ENCODE measurements around the gene MAML3. TPM values are rescaled to one million over a fixed set of nuclear protein-coding genes. Genes with fewer than 3 reads are reported as not detected.

Gene MAML3
- total RNA-seq, 1 donor from 2014 or later, result 18.7 TPM

DNA sequence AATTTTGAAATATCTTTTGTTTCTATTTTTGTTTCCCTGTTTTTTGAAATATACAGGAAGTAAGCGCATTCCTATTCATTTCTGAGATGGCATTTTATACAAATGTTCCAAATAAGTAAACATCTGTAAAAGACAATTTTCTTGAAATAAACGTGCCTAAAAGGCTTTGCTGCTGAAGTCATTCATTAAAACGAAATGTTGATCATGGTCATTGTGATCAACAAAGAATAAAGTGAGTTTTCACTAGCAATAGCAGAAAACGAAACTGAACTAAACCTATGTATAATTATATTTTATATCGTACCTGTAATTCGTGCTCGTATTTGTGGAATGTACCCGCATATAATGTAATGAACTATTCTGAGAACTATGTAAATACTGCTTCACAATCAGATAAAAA lies 267.2 kb downstream of the MAML3 start:
- DNase-seq (ENCODE audit: extremely low read depth, low read depth, low spot score), result no peak

DNA sequence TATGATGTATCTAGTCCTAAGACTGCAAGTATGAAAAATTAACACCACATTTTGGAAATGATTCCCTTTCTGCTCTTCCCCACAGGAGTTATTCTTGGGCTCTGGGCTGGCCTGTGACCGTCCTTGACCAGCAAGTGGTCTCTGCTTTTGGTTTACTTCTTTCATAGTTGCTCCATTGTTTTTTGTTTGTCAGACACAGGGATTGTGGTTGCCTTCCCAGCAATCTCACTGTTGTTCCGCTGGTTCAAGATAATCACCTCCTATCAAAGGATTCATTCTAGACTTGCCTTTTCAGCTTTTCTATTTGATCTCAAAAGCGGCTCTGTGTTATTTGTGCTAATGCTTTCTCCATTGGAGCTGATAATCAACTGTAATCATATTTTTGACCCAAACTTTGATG lies 269.5 kb downstream of the MAML3 start:
- DNase-seq (ENCODE audit: extremely low read depth, low read depth, low spot score), result no peak

DNA sequence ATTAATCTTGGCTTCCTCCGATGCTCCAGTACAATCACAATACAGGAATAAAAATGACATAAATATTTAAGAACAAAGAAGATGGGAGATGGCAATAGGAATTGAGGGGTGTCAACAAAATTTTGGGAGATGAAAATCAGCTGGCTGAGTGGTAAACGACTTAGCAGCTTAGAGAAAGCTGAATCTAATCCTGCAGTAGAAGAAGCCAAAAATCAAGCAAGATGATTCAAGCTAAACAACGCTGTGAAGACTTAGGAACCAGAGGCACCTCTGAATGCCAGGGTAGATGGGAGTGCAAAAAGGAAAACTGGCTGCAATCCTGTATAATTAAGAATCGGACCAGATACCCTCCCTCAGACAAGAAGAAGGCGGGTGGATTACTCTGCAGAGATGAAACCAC lies 273.1 kb downstream of the MAML3 start:
- no peak for DNase-seq (ENCODE audit: extremely low read depth, low read depth, low spot score)

DNA sequence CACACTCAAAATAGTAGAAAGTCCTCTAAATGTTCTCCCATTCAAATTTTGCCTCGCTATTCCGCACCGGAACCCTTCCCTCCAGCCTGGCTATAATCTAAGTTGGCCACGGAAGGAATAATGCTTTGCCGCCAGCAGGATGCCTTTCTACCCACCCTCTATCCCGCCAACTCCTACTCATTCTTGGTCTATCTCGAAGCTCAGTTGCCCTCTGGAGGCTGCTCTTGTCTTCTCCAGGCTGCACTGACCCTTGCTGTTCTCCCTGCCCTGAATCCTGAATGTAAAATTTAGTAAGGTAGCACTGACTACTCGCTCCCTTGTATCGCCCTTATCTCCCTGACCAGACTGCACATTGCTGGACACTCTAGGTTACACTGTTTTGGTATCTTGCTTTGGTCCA lies 275.9 kb downstream of the MAML3 start:
- DNase-seq (ENCODE audit: extremely low read depth, low read depth, low spot score), result no peak

DNA sequence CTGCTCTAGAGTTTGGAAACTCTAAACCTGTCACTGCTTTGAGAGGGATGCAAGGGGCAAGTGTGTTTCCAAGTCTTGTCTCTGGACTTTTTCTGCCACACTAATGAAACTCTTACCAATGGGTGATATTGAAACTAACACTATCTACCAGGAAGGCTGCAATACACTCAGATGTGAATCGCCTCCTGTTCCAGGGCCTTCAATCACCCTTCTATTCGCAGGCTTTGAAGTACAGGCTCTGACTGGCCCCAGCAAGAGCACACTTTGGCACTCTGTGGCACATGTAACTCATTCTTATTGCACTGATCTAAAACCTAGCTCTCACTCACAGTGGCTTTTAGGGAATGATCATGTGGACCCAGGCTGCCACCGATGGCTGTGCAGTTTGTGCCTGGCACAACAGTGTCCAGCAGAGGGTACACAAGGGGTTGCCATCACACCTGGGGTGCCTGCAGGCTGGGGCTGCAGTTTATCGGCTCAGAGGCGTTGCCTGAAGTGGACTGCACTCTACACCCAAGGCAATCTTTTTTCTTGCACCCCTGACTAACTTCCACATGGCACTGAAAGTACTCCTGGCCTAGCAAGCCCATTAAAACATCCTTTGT lies 277.5 kb downstream of the MAML3 start:
- no peak for DNase-seq (ENCODE audit: extremely low read depth, low read depth, low spot score)

DNA sequence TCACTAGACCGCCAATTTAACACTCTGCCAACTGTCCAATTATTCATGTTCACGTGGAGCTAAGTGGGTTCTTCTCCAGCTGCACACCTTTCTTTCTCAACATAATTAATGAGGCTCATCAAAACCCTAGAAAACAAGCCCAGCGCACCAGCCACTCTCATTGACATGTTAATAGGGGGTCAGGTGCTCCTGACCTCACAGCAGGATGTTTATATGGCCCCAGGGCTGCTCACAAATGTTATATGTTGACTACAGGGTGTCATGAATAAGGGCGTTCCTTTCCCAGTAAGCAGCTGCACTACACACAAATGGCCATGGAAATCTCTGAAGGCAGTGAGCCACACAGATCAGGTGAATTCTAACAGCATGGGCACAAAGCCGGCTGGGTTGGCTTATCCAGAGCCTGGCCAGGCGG lies 278.6 kb downstream of the MAML3 start:
- DNase-seq (ENCODE audit: extremely low read depth, low read depth, low spot score), result no peak

DNA sequence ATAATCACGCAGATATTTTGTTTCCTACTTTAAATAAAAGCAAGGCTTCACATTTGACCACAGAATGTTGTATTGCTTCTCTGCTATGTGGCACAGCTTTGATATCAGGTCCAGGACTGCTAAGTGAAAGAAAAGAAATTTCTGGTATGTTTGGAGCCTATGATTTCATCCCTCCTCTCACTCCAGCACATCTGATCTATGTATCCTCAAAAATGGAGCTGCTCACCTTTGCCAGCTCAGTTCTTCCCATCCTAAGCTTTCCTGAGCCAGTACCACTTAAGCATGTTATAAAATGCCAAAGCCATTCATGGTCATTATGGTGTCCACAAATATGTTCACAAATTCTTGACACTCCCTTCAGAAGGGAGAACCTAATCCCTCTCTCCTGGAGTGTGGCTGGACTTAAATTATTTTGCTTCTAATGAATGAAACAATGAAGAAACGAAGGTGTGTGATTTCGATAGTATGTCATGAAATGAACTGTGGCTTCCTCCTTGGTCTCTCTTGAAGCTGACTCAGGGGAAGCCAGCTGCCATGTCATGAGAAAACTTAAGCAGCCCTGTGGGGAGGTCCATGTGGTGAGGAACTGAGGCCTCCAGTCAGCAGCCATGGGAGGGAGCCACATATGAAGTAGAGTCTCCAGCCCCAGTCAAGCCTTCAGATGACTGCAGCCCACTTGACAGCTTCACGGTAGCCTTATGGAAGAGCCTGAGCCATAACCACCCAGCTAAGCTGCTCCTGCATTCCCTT lies 280.7 kb downstream of the MAML3 start:
- DNase-seq (ENCODE audit: extremely low read depth, low read depth, low spot score), result no peak

DNA sequence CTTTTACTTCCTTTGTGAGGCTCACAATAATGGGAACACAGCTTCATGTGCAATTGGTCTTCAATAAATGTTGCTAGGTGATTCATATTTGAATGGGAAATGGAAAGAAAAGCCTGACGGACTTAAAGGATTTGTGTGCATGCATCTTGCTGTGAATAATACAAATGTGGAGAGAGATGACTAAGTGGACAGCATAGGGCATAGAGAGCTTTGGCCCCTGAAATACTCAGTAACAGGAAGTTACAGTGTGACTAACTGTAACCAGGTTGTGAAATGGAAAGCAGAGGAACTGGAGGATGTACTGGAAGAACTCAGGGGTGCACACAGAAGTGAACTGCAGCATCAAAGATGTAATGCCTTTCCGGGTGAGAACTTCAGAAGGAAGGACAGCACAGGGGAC lies 281.7 kb downstream of the MAML3 start:
- peak; percentile 88 for DNase-seq (ENCODE audit: extremely low read depth, low read depth, low spot score)

DNA sequence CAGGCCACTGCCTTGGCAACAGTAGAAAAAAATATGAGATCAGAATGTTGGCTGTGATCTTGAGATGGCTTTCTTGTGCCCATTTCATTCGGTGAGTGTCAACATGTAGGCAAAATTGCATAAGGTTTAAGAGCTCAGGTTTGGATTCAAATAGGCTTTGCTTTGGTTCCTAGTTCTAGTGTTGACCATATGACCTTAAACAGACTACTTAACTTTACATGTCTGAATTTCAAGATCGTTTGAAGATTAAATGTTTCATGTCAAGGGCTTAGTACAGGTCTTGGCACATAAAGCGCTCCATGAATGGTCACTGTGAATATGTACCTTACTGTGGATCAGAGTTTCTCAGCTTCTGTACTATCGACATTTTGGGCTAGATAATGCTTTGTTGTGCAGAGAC lies 284.2 kb downstream of the MAML3 start:
- no peak for DNase-seq (ENCODE audit: extremely low read depth, low read depth, low spot score)

DNA sequence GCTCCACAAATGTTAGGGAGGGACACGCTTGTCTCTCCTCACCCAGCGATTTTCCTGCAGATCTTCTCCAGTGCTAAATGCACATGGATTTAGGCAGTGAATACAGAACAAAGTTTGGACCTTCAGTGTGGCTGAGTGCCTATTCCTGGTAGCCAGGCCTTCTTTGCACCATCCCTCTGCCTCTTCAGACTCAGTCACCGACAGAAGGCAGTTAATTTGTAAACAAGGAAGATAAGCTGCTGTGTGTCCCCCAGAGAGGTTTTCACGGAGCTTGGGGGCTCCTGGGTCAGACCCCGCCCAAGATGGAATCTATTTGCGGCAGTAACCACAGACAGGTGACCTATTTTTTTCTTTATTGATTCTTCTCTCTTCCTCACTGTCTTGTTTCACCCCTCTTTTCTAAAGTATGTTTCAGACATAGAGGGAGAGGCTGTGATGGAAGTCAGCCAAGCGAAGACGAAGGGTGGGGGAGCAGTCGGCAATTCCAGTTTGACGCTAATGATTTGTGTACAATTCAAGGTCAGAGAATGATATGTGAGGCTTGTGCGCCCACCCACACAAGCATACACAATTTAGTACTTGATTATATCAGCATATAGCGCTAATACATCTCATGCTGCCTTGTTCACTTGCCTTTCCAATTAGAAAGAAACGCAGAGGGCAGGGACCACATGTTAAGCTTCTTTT lies 287.6 kb downstream of the MAML3 start:
- DNase-seq (ENCODE audit: extremely low read depth, low read depth, low spot score), result no peak

DNA sequence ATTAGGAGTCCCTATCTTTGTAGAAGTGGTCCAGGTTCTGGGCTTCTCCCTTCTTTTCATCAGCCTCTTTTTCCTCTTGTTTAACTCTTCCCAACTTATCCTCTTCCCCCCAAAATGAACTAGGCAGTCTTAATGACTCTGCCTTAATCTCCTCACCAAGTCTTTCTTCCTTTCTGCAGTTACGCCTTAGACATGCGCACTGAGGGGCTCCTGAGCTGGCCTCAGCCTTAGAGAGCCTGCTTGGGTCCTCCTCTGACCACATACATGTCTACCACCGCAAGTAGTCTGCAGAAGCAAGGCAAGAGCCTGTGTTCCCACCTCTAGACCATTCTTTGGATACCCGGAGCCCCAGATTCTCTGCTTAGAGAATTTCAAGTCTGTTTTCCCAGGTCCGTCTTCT lies 288.4 kb downstream of the MAML3 start:
- no peak for DNase-seq (ENCODE audit: extremely low read depth, low read depth, low spot score)

DNA sequence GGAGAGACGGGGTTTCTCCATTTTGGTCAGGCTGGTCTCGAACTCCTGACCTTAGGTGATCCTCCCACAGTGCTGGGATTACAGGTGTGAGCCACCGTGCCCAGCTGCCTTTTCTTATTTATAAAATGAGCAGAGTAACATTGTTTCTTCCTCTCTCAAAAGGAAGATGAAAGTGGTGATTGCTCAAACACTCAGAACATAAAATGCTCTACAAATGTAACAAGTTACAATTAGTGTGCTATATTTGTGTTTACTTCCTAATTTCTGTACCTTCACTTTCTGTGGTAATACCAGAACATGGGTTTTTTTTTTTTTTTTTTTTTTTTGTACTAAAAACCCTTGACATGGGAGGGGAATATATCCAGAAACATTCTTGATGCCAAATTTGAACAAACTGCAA lies 290.5 kb downstream of the MAML3 start:
- no peak for DNase-seq (ENCODE audit: extremely low read depth, low read depth, low spot score)

DNA sequence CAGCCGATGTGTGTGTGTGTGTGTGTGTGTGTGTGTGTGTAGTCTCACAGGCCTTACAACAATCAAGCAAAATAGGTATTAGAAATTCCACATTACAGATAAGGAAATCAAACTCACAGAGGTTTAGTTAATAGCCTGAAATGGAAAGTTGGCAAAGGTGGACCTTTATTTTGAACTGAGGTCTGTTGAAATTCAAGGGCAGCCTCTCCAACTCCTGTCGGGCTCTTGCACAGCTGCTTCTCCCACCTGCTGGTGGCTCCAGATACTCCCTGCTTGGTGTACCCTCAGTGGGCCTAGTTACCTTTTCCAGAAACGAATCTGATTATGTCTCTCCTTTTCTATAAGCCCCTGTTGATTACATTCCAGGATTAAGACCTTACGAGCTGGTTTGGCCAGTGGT lies 292.5 kb downstream of the MAML3 start:
- no peak for DNase-seq (ENCODE audit: extremely low read depth, low read depth, low spot score)

DNA sequence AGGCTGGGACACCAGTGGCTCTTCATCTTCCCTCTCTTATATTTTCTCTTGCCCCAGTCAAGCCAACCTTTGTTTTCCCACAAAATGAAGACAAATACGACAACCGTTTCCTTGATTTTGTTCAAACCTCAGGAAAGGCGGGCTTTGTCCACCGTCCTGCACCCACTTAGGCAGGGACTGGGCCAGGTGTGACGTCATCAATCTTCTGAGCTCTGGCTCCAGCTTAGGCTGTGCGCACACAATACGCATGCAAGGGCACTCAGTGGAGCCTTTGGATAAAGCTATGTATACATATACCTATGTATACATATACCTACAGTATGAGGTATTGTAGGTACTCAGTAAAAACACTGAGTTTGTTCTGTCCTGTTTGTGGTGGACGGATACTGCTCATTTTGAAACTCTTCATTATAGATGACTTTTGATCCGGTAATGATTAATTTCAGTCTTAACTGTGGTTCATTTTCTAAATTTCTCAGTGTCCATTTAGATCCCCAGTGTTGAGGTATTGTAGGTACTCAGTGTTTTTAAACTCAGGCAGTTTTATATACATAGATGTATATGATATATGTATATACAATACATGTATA lies 293.5 kb downstream of the MAML3 start:
- DNase-seq (ENCODE audit: extremely low read depth, low read depth, low spot score), result no peak

DNA sequence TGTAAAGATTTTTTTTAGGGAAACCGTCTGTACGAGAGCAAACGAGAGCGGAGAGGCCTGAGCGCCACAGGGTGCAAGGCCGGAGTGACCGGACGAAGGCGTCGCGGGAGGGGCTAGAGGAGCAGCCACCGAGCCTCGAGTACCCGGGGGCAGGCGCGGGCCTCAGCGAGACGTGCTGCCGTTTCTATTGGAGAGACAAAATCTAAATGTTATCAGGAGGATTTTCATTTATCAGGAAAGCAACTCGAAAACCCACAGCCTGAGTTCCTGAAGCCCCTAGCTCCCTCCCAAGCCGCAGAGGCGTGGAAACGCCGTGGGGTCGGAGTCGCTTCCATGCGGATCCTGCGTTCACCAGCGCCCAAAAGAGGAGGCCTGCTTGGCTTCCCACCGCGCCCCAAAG lies 294.1 kb downstream of the MAML3 start:
- no peak for DNase-seq (ENCODE audit: extremely low read depth, low read depth, low spot score)

DNA sequence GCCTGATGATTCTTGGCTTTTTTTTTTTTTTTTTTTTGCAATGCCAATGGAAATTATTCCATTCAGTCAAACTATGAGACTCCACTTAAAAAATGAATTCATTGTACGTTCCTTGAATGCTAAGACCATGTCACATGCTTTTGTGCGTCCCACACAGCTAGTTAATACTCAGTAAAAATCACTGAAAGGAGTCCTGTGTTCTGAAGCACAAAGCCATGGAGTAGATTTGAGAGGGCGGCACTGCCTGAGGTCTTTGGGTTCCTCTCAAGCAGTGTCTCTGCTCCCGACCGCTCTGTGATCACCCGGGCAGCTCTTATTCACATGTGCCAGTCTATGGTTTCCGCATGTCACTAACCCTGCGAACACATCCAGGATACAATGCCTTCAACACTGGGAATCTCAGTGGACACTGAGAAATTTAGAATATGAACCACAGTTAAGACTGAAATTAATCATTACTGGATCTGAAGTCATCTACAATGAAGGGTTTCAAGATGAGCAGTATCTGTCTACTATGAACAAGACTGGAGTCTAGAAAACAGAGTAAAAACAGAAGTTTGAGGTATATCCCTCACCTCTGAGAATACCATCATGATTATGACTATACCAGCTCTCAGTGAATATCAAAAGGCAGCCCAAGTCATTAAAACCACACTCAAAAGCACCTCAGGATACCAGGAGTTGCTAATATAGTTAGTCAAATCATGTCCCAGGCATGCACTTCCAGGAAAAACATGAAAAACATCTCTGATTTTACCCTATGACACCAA lies 295.4 kb downstream of the MAML3 start:
- no peak for DNase-seq (ENCODE audit: extremely low read depth, low read depth, low spot score)

DNA sequence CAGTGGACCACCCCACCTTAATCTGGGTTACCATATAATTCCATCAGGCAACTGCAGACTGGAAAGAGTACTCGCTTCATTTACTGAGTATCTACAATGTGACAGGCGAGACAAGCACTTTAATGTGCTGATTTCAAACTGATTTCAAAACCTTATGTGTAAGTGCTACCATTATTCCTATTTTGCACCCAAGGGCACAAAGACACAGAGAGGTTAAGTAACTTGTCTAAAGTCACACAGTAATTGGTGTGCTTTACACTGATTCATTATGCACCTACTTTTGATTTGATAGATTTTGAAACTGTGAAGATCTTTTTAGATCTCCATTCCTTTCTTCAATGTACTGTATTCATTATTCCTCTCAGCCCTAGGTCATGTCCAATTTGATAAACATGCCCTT lies 296.0 kb downstream of the MAML3 start:
- DNase-seq (ENCODE audit: extremely low read depth, low read depth, low spot score), result no peak

DNA sequence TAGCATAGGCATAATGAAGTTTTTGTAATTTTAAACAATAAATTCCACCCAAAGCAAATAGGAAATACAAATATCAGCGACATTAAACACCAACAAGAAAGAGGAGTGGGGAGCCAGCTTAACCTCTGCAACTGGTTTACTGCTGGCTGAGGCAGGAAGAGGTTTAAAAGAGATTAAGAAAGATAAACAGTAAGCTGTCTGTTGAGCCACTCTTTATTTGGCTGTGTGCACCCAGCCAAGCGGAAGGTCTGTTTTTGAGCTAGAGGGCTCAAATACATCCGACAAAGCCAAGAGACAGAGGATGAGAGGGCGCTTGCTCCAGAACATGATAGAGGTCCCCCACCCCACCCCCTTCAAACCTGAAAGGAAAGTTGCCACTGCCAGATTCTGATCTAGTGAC lies 297.0 kb downstream of the MAML3 start:
- DNase-seq (ENCODE audit: extremely low read depth, low read depth, low spot score), result no peak

DNA sequence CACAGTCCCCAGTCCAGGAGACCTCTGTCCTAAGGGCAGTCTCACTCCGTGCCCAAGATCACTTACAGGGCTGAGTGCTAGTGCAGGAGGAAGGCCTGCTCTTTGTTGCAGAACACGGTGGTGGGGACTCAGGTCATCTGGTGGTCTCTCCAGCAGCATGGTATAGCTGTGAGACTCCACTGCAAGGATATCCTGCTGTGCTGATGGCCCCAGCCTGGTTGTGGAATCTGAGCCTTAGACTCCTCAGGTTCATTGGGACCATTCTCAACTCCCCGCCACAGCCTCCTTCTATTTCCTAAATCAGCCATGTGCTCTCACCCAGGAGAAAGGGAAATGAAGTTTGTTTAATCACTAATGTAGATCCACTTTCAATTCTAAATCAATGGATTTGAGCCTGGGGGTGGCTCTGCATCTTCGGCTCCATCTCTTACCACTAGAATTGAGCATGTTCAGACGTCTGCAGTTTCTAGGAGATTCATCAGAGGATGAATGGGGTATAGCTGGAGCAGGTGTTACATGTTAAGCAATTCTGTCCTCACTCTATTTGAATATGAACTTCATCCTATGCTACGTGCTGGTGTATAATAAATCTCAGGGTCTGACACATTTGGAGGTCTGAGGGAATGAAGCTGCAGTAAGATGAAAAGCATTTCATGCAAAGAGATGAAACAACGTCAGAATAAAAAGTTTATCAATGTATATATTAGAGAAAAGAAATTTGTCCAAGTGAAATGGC lies 299.1 kb downstream of the MAML3 start:
- no peak for DNase-seq (ENCODE audit: extremely low read depth, low read depth, low spot score)

DNA sequence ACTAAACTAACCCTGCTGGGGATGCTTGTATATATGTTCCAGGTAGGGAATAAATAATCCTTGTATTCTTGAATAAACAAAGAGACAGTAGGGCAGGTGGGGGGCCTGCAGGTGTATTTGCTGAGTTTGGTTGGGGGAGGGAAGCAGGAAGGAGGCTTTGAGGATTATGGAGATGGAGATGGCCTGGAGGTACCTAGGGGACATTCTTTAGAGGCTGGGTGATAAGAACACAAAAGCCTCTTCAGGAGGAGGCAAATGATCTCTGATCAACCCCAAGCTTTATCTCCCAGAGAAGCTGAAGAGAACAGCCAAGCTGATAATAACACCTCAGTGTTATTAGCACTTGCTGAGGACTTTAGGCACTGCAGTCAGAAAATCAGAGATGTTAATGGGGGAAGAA lies 300.7 kb downstream of the MAML3 start:
- no peak for DNase-seq (ENCODE audit: extremely low read depth, low read depth, low spot score)
